IMR-90 (cell line): ENCODE results near the gene KCNQ5. TPM values are rescaled to one million over a fixed set of nuclear protein-coding genes. Genes with fewer than 3 reads are reported as not detected.

Source experiments
- ATAC-seq: fragments of 200-7000 bp; cut with Tn5 transposase; 2 replicates; pipeline ENCODE4 v1.9.1; 2020; ENCODE audit warnings: low read depth, mild to moderate bottlenecking, moderate library complexity
- BruUV-seq: library from RNA; stranded (reverse); fragments of 400-500 nt; replicated peaks from 2 replicates; lab custom pipeline; 2021; lab: Mats Ljungman, UMichigan
- CTCF ChIA-PET: fragments of 300-600 bp; formaldehyde crosslinking; extraction: SDS; loops from one replicate; lab custom pipeline; 2021; ENCODE audit warnings: antibody characterized with exemption; lab: Yijun Ruan, JAX
- POLR2A ChIA-PET: fragments of 300-600 bp; sonication (Branson Sonifier 250); formaldehyde crosslinking; loops from one replicate; lab custom pipeline; 2022; ENCODE audit warnings: antibody characterized with exemption; ENCODE audit not compliant: unreplicated experiment; lab: Charles Lee
- DNase-seq: peaks from one replicate; pipeline ENCODE4 v3.0.0; 2013
- H2AFZ ChIP-seq: replicated peaks from 2 replicates; pipeline ENCODE3; 2013; ENCODE audit warnings: low read length, mild to moderate bottlenecking; ENCODE audit not compliant: poor library complexity
- H2AK5ac ChIP-seq: 2 replicates; pipeline ENCODE4 v1.6.1; 2013; ENCODE audit warnings: low read depth, low read length, inconsistent platforms
- H2AK9ac ChIP-seq: replicated peaks from 2 replicates; pipeline ENCODE3; 2013; ENCODE audit warnings: mild to moderate bottlenecking, low read depth, low read length, moderate library complexity; ENCODE audit not compliant: poor library complexity
- H2BK120ac ChIP-seq: 2 replicates; pipeline ENCODE4 v1.6.1; 2013; ENCODE audit warnings: low read depth, low read length, inconsistent platforms
- H2BK15ac ChIP-seq: 3 replicates; pipeline ENCODE4 v1.6.1; 2013; ENCODE audit warnings: low read depth, low read length, inconsistent platforms
- H2BK20ac ChIP-seq: 2 replicates; pipeline ENCODE4 v1.6.1; 2013; ENCODE audit warnings: low read depth, mild to moderate bottlenecking, inconsistent platforms, low read length, moderate library complexity
- H2BK5ac ChIP-seq: 2 replicates; pipeline ENCODE4 v1.6.1; 2013; ENCODE audit warnings: mild to moderate bottlenecking, low read depth, low read length, inconsistent platforms; ENCODE audit not compliant: poor library complexity, severe bottlenecking
- H3K14ac ChIP-seq: replicated peaks from 2 replicates; pipeline ENCODE4 v1.6.1; 2013; ENCODE audit warnings: low read depth, low read length, inconsistent platforms
- H3K18ac ChIP-seq: 2 replicates; pipeline ENCODE4 v1.6.1; 2013; ENCODE audit warnings: low read depth, low read length, control low read depth
- H3K23ac ChIP-seq: 2 replicates; pipeline ENCODE4 v1.6.1; 2013; ENCODE audit warnings: low read depth, low read length, inconsistent platforms
- H3K27ac ChIP-seq: 2 replicates; pipeline ENCODE4 v1.5.1; 2013; ENCODE audit warnings: mild to moderate bottlenecking, control low read depth, low read length; ENCODE audit not compliant: insufficient read depth
- H3K27me3 ChIP-seq: 2 replicates; pipeline ENCODE4 v1.6.1; 2013; ENCODE audit warnings: low read length; ENCODE audit not compliant: control insufficient read depth, insufficient read depth
- H3K36me3 ChIP-seq: 2 replicates; pipeline ENCODE4 v1.6.1; 2013; ENCODE audit warnings: low read length, mixed read lengths; ENCODE audit not compliant: control insufficient read depth, insufficient read depth
- H3K4ac ChIP-seq: 2 replicates; pipeline ENCODE4 v1.6.1; 2013; ENCODE audit warnings: low read depth, low read length, inconsistent platforms
- H3K4me1 ChIP-seq: 2 replicates; pipeline ENCODE4 v1.6.1; 2013; ENCODE audit warnings: low read length, mixed read lengths; ENCODE audit not compliant: control insufficient read depth, insufficient read depth
- H3K4me2 ChIP-seq: 2 replicates; pipeline ENCODE4 v1.6.1; 2013; ENCODE audit warnings: low read depth, mild to moderate bottlenecking, control low read depth, low read length, moderate library complexity
- H3K4me3 ChIP-seq: 2 replicates; pipeline ENCODE4 v1.5.1; 2013; ENCODE audit warnings: low read depth, mild to moderate bottlenecking, control low read depth, low read length, moderate library complexity; ENCODE audit not compliant: insufficient read depth
- H3K56ac ChIP-seq: 2 replicates; pipeline ENCODE4 v1.6.1; 2013; ENCODE audit warnings: low read length, inconsistent platforms; ENCODE audit not compliant: insufficient read depth; ENCODE audit errors: extremely low read depth
- H3K79me1 ChIP-seq, 2 experiments: 2 replicates each; pipeline ENCODE4 v1.6.1; 2013; ENCODE audit warnings: low read length in 2 of 2, inconsistent platforms in 1 of 2, low read depth in 1 of 2
- H3K9ac ChIP-seq: 2 replicates; pipeline ENCODE4 v1.6.1; 2013; ENCODE audit warnings: low read depth, low read length, control low read depth
- H3K9me1 ChIP-seq: 2 replicates; pipeline ENCODE4 v1.6.1; 2013; ENCODE audit warnings: low read length, inconsistent platforms; ENCODE audit not compliant: insufficient read depth
- H3K9me3 ChIP-seq: 2 replicates; pipeline ENCODE4 v1.6.1; 2013; ENCODE audit warnings: low read length; ENCODE audit not compliant: control insufficient read depth, insufficient read depth
- H4K20me1 ChIP-seq: 2 replicates; pipeline ENCODE4 v1.6.1; 2013; ENCODE audit warnings: low read length, inconsistent platforms; ENCODE audit not compliant: insufficient read depth
- H4K5ac ChIP-seq: 2 replicates; pipeline ENCODE4 v1.6.1; 2013; ENCODE audit warnings: mild to moderate bottlenecking, low read depth, low read length, control low read depth
- H4K8ac ChIP-seq, 2 experiments: 2 replicates each; pipeline ENCODE4 v1.6.1; 2013; ENCODE audit warnings: low read depth in 2 of 2, low read length in 2 of 2, control low read depth in 1 of 2, inconsistent platforms in 1 of 2
- H4K91ac ChIP-seq: 2 replicates; pipeline ENCODE4 v1.6.1; 2013; ENCODE audit warnings: low read depth, low read length, inconsistent platforms; ENCODE audit not compliant: insufficient read depth
- POLR2A ChIP-seq: IDR thresholded peaks from 2 replicates; pipeline ENCODE4 v1.6.1; 2012; ENCODE audit warnings: mild to moderate bottlenecking, low read depth, low read length
- RAD21 ChIP-seq: IDR thresholded peaks from 2 replicates; pipeline ENCODE4 v1.6.1; 2012; ENCODE audit warnings: low read length, improper control_type of control experiment
- RFX5 ChIP-seq: IDR thresholded peaks from 2 replicates; pipeline ENCODE4 v1.8.0; 2012; ENCODE audit warnings: low read depth, mild to moderate bottlenecking, low read length, moderate library complexity
- SMC3 ChIP-seq: fragments of 150-350 bp; IDR thresholded peaks from 2 replicates; pipeline ENCODE4 v1.6.1; 2016; ENCODE audit warnings: low read depth, mild to moderate bottlenecking, antibody characterized with exemption, low read length, moderate library complexity
- dilution Hi-C: fragments of 300-500 bp; cut with HindIII; formaldehyde crosslinking; loops from one replicate; pipeline ENCODE4 v1.14.3; 2018; ENCODE audit warnings: low sequenced_read_pairs; ENCODE audit not compliant: unreplicated experiment
- in situ Hi-C: fragments of 300-500 bp; cut with MboI; formaldehyde crosslinking; loops from 3 replicates; pipeline ENCODE4 v1.14.3; 2019; ENCODE audit warnings: low sequenced_read_pairs, inconsistent platforms, mixed read lengths
- intact Hi-C: fragments of 100-400 bp; cut with micrococcal nuclease; formaldehyde crosslinking; loops from 2 replicates; pipeline ENCODE4 v1.10.0; 2022
- polyA plus RNA-seq, 3 experiments: library from polyadenylated mRNA; depleted of rRNA; stranded (reverse); fragments of >200 nt; gene quantifications; 2 replicates each; pipeline ENCODE4 v1.2.3, GENCODE V29; 2012; ENCODE audit warnings: low replicate concordance in 1 of 3
- total RNA-seq: library from RNA; depleted of rRNA; stranded (reverse); fragments of >200 nt; gene quantifications from 2 replicates; pipeline ENCODE4 v1.2.3, GENCODE V29; 2012

Gene KCNQ5
- total and polyA plus RNA-seq, 2 of the 4 experiments (the other 2 are of a cell fraction) = 0.75 to 1.3 TPM

DNA sequence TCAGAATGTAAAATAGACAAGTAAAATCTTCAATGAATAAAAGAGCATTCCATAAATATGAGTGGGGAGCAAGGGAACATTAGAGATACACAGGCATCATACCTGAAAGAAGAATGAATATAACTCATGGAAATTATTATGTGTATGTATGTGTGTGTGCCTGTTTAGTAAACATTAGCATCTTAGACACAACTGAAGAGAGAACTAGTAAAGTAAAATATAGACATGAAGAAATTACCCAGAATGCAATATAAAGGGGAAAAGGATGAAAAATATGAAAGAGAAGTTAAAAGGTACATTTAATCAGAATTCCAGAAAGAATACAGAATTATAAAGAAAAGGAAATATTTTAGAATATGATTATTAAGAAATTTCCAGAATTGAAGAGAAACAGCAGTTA, 264.3 kb downstream of the KCNQ5 start:
- no peak overlapping the region for H3K4me2 ChIP-seq
- no peaks in the 10 kb centered on the region for H3K79me1 ChIP-seq
- H4K20me1 ChIP-seq = no peaks in the 10 kb centered on the region
- H3K9me3 ChIP-seq = peaks cover 1% of the 10 kb centered on the region; the same call in 1 of the 2 replicates
- no peak overlapping the region for H3K9ac ChIP-seq
- no peak overlapping the region for H4K5ac ChIP-seq
- in situ Hi-C loops = no loop called here
- intact Hi-C loops = no loop called here
- no peak overlapping the region for H3K23ac ChIP-seq
- no peak overlapping the region for H3K4me3 ChIP-seq
- dilution Hi-C loops = no loop called here
- H3K4ac ChIP-seq = no peak overlapping the region
- H3K27me3 ChIP-seq = no peaks in the 10 kb centered on the region
- no peak overlapping the region for H3K18ac ChIP-seq
- TF ChIP-seq RFX5 (no peak), POLR2A (no peak), RAD21 (no peak), SMC3 (no peak)
- no TSS peak for BruUV-seq
- no peak overlapping the region for H3K14ac ChIP-seq
- no peaks in the 10 kb centered on the region for H3K9me1 ChIP-seq
- POLR2A ChIA-PET = interaction anchor here (0.7 kb wide), 1 partner anchor 22 kb away, joined by 3 read pairs; no protein-coding TSS in a partner anchor
- H3K4me1 ChIP-seq = no peaks in the 10 kb centered on the region
- H2BK120ac ChIP-seq = no peak overlapping the region
- no peak overlapping the region for H4K91ac ChIP-seq
- no peak overlapping the region for H2AK9ac ChIP-seq
- H4K8ac ChIP-seq = no peak overlapping the region
- no peak for DNase-seq
- no peak overlapping the region for H2AK5ac ChIP-seq
- no peak overlapping the region for H2AFZ ChIP-seq
- H2BK15ac ChIP-seq = no peak overlapping the region
- H3K36me3 ChIP-seq = no peaks in the 10 kb centered on the region
- no peak overlapping the region for H3K56ac ChIP-seq
- H2BK20ac ChIP-seq = no peak overlapping the region
- no peak overlapping the region for H3K27ac ChIP-seq
- H2BK5ac ChIP-seq = no peak overlapping the region
- CTCF ChIA-PET = no interaction called here
- no peak for ATAC-seq
